BLaER1 treated with 17β-estradiol and CSF1 and Interleukin-3, amounts not matched to agents 10 nM and 100 nM (cell line): ENCODE measurements around the gene ZBTB18.

Experiments
- H3K27ac ChIP-seq, 11 experiments: shearing (Covaris generic); formaldehyde crosslinking; 2 replicates each; pipeline ENCODE4 v1.8.1; 2022
- H3K27me3 ChIP-seq, 11 experiments: shearing (Covaris generic); formaldehyde crosslinking; 2 replicates each; pipeline ENCODE4 v1.8.1; 2022
- H3K36me3 ChIP-seq, 11 experiments: shearing (Covaris generic); formaldehyde crosslinking; 2 replicates each; pipeline ENCODE4 v1.8.1; 2022
- H3K4me1 ChIP-seq, 10 experiments: shearing (Covaris generic); formaldehyde crosslinking; 2 replicates each; pipeline ENCODE4 v1.8.1; 2022
- H3K4me2 ChIP-seq, 11 experiments: shearing (Covaris generic); formaldehyde crosslinking; 2 replicates each; pipeline ENCODE4 v1.8.1; 2022
- H3K4me3 ChIP-seq, 10 experiments: shearing (Covaris generic); formaldehyde crosslinking; 2 replicates each; pipeline ENCODE4 v1.8.1; 2022
- H3K9ac ChIP-seq, 11 experiments: shearing (Covaris generic); formaldehyde crosslinking; 2 replicates each; pipeline ENCODE4 v1.8.1; 2022
- H3K9me3 ChIP-seq, 11 experiments: shearing (Covaris generic); formaldehyde crosslinking; replicated peaks in 1 of 11; 2 replicates each; pipeline ENCODE4 v1.8.1; 2022
- H4K20me1 ChIP-seq, 11 experiments: shearing (Covaris generic); formaldehyde crosslinking; 2 replicates each; pipeline ENCODE4 v1.8.1; 2022
- Cebpa-rat ChIP-seq, 11 experiments: shearing (Covaris generic); IDR thresholded peaks; 2 replicates each; pipeline ENCODE4 v1.8.1; 2022

The ZBTB18 gene

GRCh38 chr1:244088161-244088560 is 37.1 kb downstream of the ZBTB18 start:
- Histone ChIP-seq H3K9ac (no peak overlapping the region), H3K36me3 (no peaks in the 10 kb centered on the region), H3K9me3 (peaks cover 0 to 19% (median 8%) of the 10 kb centered on the region in 11 experiments; a peak in 14 of 22 replicates), H4K20me1 (no peaks in the 10 kb centered on the region), H3K27ac (no peak overlapping the region), H3K4me3 (no peak overlapping the region), H3K4me1 (peaks cover 0 to 5% (median 0%) of the 10 kb centered on the region in 10 experiments; a peak in 4 of 20 replicates), H3K4me2 (no peak overlapping the region), H3K27me3 (no peaks in the 10 kb centered on the region)
- no peak for TF ChIP-seq Cebpa-rat (IDR thresholded peaks at IDR 0.05)

- Histone ChIP-seq H3K27ac (no peak overlapping the region), H4K20me1 (no peaks in the 10 kb centered on the region), H3K36me3 (no peaks in the 10 kb centered on the region), H3K4me3 (no peak overlapping the region), H3K27me3 (no peaks in the 10 kb centered on the region), H3K4me2 (no peak overlapping the region), H3K4me1 (peaks cover 0 to 4% (median 0%) of the 10 kb centered on the region in 10 experiments; a peak in 2 of 20 replicates), H3K9ac (no peak overlapping the region), H3K9me3 (peaks cover 0 to 19% (median 8%) of the 10 kb centered on the region in 11 experiments; a peak in 14 of 22 replicates)
- TF ChIP-seq Cebpa-rat (IDR thresholded peaks at IDR 0.05) = no peak
Observed at GRCh38 chr1:244089561-244089960, 38.5 kb downstream of the ZBTB18 start.

- H3K9me3 ChIP-seq = peaks cover 0 to 14% (median 8%) of the 10 kb centered on the region in 11 experiments; a peak in 14 of 22 replicates
- H3K4me1 ChIP-seq = peaks cover 0 to 4% (median 0%) of the 10 kb centered on the region in 10 experiments; a peak in 2 of 20 replicates
- no peak overlapping the region for H3K4me2 ChIP-seq
- no peak overlapping the region for H3K4me3 ChIP-seq
- H3K36me3 ChIP-seq = no peaks in the 10 kb centered on the region
- TF ChIP-seq Cebpa-rat (IDR thresholded peaks at IDR 0.05) = no peak
- H4K20me1 ChIP-seq = no peaks in the 10 kb centered on the region
- H3K27ac ChIP-seq = no peak overlapping the region
- H3K9ac ChIP-seq = no peak overlapping the region
- H3K27me3 ChIP-seq = no peaks in the 10 kb centered on the region
Observed at GRCh38 chr1:244090645-244091044, 39.6 kb downstream of the ZBTB18 start.

GRCh38 chr1:244092293-244092963 is 41.3 kb downstream of the ZBTB18 start:
- Histone ChIP-seq H3K4me2 (no peak overlapping the region), H4K20me1 (no peaks in the 10 kb centered on the region), H3K4me1 (peaks cover 0 to 10% (median 0%) of the 10 kb centered on the region in 10 experiments; a peak in 7 of 20 replicates), H3K27ac (no peak overlapping the region), H3K9ac (no peak overlapping the region), H3K36me3 (no peaks in the 10 kb centered on the region), H3K27me3 (no peaks in the 10 kb centered on the region), H3K4me3 (no peak overlapping the region), H3K9me3 (no peaks in the 10 kb centered on the region)
- no peak for TF ChIP-seq Cebpa-rat (IDR thresholded peaks at IDR 0.05)

GRCh38 chr1:244092964-244093638 is 42.0 kb downstream of the ZBTB18 start:
- no peak overlapping the region for H3K4me2 ChIP-seq
- H3K27ac ChIP-seq = no peak overlapping the region
- H3K9me3 ChIP-seq = no peaks in the 10 kb centered on the region
- no peak for TF ChIP-seq Cebpa-rat (IDR thresholded peaks at IDR 0.05)
- H4K20me1 ChIP-seq = no peaks in the 10 kb centered on the region
- no peak overlapping the region for H3K9ac ChIP-seq
- H3K27me3 ChIP-seq = no peaks in the 10 kb centered on the region
- H3K4me3 ChIP-seq = no peak overlapping the region
- H3K36me3 ChIP-seq = no peaks in the 10 kb centered on the region
- peaks cover 0 to 16% (median 0%) of the 10 kb centered on the region in 10 experiments; a peak in 6 of 20 replicates for H3K4me1 ChIP-seq

- Histone ChIP-seq H3K4me3 (no peak overlapping the region), H3K27ac (no peak overlapping the region), H4K20me1 (no peaks in the 10 kb centered on the region), H3K9ac (no peak overlapping the region), H3K27me3 (no peaks in the 10 kb centered on the region), H3K36me3 (no peaks in the 10 kb centered on the region), H3K4me2 (no peak overlapping the region), H3K4me1 (peaks cover 0 to 20% (median 3%) of the 10 kb centered on the region in 10 experiments; a peak in 7 of 20 replicates), H3K9me3 (peaks cover 0 to 8% (median 0%) of the 10 kb centered on the region in 11 experiments; a peak in 2 of 22 replicates)
- no peak for TF ChIP-seq Cebpa-rat (IDR thresholded peaks at IDR 0.05)
Observed at GRCh38 chr1:244094880-244095528, 43.9 kb downstream of the ZBTB18 start.

GRCh38 chr1:244095529-244095911 is 44.4 kb downstream of the ZBTB18 start:
- Histone ChIP-seq H3K27me3 (no peaks in the 10 kb centered on the region), H3K4me1 (peaks cover 0 to 25% (median 7%) of the 10 kb centered on the region in 10 experiments; a peak in 15 of 20 replicates), H3K4me2 (no peak overlapping the region), H3K27ac (no peak overlapping the region), H3K4me3 (no peak overlapping the region), H3K36me3 (no peaks in the 10 kb centered on the region), H4K20me1 (no peaks in the 10 kb centered on the region), H3K9ac (no peak overlapping the region), H3K9me3 (peaks cover 0 to 8% (median 0%) of the 10 kb centered on the region in 11 experiments; a peak in 2 of 22 replicates)
- TF ChIP-seq Cebpa-rat (IDR thresholded peaks at IDR 0.05) = no peak

- no peaks in the 10 kb centered on the region for H3K36me3 ChIP-seq
- no peak overlapping the region for H3K27ac ChIP-seq
- H3K4me1 ChIP-seq = peaks cover 5 to 31% (median 13%) of the 10 kb centered on the region in 10 experiments; a peak in 17 of 20 replicates
- peak overlapping the region in 1 of 11 experiments; percentile 13; a peak in 1 of 22 replicates for H3K4me2 ChIP-seq
- peaks cover 0 to 8% (median 0%) of the 10 kb centered on the region in 11 experiments; a peak in 2 of 22 replicates for H3K9me3 ChIP-seq
- no peak overlapping the region for H3K9ac ChIP-seq
- TF ChIP-seq Cebpa-rat (IDR thresholded peaks at IDR 0.05) = no peak
- H4K20me1 ChIP-seq = no peaks in the 10 kb centered on the region
- no peak overlapping the region for H3K4me3 ChIP-seq
- H3K27me3 ChIP-seq = no peaks in the 10 kb centered on the region
Observed at GRCh38 chr1:244096066-244096610, 45.1 kb downstream of the ZBTB18 start.

GRCh38 chr1:244096691-244097090 is 45.6 kb downstream of the ZBTB18 start:
- no peak for TF ChIP-seq Cebpa-rat (IDR thresholded peaks at IDR 0.05)
- H3K36me3 ChIP-seq = no peaks in the 10 kb centered on the region
- no peak overlapping the region for H3K27ac ChIP-seq
- no peak overlapping the region for H3K4me3 ChIP-seq
- peaks cover 0 to 8% (median 0%) of the 10 kb centered on the region in 11 experiments; a peak in 2 of 22 replicates for H3K9me3 ChIP-seq
- peaks cover 8 to 36% (median 18%) of the 10 kb centered on the region in 10 experiments; a peak in 17 of 20 replicates for H3K4me1 ChIP-seq
- no peak overlapping the region for H3K4me2 ChIP-seq
- H4K20me1 ChIP-seq = no peaks in the 10 kb centered on the region
- H3K9ac ChIP-seq = no peak overlapping the region
- H3K27me3 ChIP-seq = no peaks in the 10 kb centered on the region
